ENCODE data around the gene GPLD1.

The GPLD1 gene

DNA sequence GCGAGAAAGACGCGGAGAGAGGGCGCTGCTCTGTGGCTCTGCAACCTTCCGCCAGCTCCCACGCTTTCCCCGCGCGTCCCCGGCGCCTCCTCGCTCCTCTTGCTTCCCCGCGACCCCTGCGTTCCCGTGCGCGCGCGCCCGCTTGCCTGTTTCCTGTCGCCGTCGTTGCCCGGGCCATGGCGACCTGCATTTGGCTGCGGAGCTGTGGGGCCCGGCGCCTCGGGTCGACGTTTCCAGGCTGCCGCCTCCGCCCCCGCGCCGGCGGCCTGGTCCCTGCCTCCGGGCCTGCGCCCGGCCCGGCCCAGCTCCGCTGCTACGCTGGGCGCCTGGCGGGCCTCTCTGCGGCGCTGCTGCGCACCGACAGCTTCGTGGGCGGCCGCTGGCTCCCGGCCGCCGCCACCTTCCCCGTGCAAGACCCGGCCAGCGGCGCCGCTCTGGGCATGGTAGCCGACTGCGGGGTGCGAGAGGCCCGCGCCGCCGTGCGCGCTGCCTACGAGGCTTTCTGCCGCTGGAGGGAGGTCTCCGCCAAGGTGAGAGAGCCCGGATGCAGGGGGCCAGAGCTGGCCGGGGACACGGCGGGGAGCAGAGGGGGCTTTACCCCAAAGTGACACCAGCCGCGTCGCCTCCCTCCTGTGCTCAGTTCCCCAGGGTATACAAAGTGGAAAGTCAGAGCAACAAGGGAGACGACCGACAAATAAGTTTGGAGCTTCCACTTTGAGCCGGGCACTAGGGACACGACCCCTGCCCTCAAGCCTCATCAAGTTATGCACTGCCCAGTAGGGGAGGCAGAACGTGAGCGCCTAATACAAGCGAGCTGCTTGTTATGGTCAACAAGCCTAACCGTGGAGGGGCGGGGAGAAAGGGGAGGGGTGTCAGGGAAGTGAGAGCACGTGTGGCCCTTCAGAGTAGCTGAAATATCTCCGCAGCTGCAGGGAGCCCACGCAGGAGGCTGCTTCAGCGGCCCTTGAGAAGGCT, 5.7 kb upstream of the GPLD1 start, which contains the start of gene ALDH5A1:
ALDH5A1 (plus strand) TSS at position 149 of the 975 bp plus-strand sequence; CDS start at position 177, 28 bp downstream.
- H3K27ac ChIP-seq, result peak within 1 kb of the TSS; percentile 15; the same call in 1 of the 2 replicates
- TF ChIP-seq, protein P1, sequence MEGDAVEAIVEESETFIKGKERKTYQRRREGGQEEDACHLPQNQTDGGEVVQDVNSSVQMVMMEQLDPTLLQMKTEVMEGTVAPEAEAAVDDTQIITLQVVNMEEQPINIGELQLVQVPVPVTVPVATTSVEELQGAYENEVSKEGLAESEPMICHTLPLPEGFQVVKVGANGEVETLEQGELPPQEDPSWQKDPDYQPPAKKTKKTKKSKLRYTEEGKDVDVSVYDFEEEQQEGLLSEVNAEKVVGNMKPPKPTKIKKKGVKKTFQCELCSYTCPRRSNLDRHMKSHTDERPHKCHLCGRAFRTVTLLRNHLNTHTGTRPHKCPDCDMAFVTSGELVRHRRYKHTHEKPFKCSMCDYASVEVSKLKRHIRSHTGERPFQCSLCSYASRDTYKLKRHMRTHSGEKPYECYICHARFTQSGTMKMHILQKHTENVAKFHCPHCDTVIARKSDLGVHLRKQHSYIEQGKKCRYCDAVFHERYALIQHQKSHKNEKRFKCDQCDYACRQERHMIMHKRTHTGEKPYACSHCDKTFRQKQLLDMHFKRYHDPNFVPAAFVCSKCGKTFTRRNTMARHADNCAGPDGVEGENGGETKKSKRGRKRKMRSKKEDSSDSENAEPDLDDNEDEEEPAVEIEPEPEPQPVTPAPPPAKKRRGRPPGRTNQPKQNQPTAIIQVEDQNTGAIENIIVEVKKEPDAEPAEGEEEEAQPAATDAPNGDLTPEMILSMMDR (conservative IDR thresholded peaks at IDR 0.05), result peak; percentile 48
- TF ChIP-seq ZFX (IDR thresholded peaks at IDR 0.05), result peak; percentile 93

DNA sequence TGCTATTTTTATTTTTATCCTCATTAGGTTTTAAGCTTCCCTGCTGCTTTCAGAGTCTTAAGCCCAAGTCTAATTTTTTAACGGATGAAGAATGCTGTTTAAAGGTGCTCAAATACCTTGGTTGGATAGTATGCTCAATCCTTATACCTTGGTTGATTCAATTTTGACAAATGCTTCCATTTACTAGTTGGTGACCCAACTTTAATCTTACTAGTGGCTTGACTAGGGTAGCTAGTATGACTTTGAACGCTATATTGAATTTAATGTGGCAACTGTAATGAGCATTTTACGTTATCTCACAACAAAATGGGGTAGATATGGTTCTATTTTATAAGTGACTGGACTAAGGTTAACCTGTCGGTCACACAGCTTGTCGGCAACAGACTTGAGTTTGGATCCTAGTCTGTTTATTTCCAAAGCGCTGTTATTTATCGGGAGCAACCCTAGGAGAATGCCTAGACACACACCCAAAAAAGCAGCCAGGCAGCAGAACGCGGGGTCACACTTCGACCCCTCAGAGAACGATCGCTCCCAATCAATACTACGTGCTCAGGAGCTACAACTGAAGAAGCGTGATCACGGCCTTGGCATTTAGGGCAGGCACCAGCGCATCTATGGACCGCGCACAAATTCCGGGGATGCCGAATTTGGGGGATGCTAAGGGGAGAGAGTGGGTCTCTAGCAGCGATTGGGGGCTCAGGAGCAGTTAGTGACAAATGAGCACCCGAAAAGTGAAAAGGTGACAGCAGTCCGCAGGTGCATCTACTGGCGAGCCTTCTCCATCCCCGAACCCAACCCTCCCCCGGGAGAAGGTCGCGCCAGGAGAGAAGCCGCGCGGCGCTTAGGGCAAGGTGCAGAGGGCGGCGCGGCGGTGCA, 4.8 kb upstream of the GPLD1 start:
- H3K27ac ChIP-seq, result peak overlapping the region; percentile 15; the same call in 1 of the 2 replicates
- no peak for TF ChIP-seq ZFX (IDR thresholded peaks at IDR 0.05)
- TF ChIP-seq, protein P1 (conservative IDR thresholded peaks at IDR 0.05), result no peak

DNA sequence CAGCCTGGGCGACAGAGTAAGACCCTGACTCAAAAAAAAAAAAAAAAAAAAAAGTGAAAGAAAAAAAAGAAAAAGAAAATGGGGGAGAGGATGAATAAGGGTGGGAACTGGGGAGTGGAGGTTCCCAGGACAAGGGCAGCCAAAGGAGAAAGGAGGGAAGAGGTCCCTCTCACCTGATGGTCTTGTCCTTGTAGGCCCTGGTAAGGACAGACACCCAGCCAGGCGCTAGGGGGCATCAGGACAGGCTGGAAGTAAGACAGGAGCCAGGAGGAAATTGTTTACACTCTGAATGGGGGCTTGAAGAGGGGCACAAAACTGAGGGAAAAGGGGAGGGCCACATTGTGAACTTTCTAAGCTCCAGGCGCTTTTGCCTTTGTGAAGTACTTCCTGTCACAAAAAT, 3.1 kb upstream of the GPLD1 start:
- TF ChIP-seq, protein P1 (conservative IDR thresholded peaks at IDR 0.05), result peak; percentile 37
- TF ChIP-seq ZFX (IDR thresholded peaks at IDR 0.05), result no peak
- no peak overlapping the region for H3K27ac ChIP-seq

DNA sequence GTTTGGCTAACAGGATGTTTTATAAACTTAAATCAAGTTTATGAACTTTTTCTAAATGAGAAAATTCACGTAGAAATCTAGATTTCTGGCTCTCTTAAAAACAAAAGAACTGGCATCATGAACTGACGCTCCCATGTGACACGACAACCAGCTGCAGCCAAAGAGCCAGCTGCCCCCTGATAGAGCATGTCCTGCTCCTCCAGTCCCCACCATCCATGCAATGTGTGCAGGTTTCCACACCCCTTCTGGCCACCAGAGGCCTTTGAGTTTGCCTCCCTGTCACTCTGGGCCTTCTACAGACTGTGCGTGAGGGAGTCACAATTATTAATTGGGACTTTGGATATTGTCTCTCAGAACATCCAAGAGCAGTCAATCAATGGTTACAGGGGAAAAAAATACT, 1.6 kb upstream of the GPLD1 start:
- no peak for TF ChIP-seq ZFX (IDR thresholded peaks at IDR 0.05)
- TF ChIP-seq, protein P1 (conservative IDR thresholded peaks at IDR 0.05), result no peak
- no peak overlapping the region for H3K27ac ChIP-seq

DNA sequence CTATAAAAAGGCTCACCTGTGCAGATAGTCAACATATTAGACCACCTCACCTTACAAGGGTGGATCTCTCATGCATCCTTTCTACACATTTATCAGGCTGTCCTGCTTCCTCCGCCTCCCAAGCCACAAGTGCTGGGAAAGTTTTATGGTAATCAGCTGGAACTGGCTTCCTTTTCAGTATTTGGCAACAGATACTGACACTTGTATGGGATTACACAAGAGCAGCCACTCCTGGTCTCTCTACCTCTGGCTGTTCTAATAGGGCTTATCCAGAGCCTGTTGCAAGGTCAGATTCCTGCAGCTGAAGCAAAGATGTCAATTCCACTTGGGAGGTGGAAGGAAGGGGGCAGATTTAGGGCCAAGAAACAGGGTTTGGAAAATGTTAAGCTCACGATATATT, 503 bp upstream of the GPLD1 start:
- TF ChIP-seq, protein P1 (conservative IDR thresholded peaks at IDR 0.05), result no peak
- no peak for TF ChIP-seq ZFX (IDR thresholded peaks at IDR 0.05)
- H3K27ac ChIP-seq, result no peak overlapping the region

DNA sequence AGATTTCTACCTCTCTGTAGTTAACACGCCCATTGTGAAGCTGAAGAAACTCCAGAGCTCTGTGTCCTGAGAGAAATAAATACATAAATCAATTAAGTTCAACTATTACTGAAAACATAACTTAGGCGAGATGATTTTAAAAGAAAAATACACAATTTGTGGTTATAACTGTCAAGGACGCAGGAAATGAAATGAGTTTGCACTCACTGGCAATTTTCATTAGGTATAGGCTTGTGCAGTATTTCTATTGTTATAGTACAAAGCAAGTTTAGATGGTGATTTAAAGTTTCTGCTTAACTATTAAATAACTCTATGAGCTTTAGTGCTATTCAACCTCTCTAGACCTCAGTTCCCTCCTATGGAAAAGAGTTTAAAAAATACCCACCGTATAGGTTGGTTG, 3.3 kb downstream of the GPLD1 start:
- TF ChIP-seq, protein P1 (conservative IDR thresholded peaks at IDR 0.05), result no peak
- no peak for TF ChIP-seq ZFX (IDR thresholded peaks at IDR 0.05)
- no peak overlapping the region for H3K27ac ChIP-seq
